GM12864 (cell line): Measurements from ENCODE around the gene IDH1.

ENCODE experiments used
- DNase-seq: peaks from one replicate; pipeline ENCODE4 v3.0.0-alpha.2; 2011; ENCODE audit warnings: low read depth
- H3K4me3 ChIP-seq: 2 replicates; pipeline ENCODE4 v1.5.1; 2011; ENCODE audit warnings: mild to moderate bottlenecking, low read depth, low read length, control low read depth
- TF ChIP-seq, protein P1 (sequence below): IDR thresholded peaks from 2 replicates; pipeline ENCODE4 v1.5.1; 2011; ENCODE audit warnings: low read depth, mild to moderate bottlenecking, moderate library complexity, low read length, control low read depth, inconsistent platforms; ENCODE audit errors: missing control alignments

The IDH1 gene

DNA sequence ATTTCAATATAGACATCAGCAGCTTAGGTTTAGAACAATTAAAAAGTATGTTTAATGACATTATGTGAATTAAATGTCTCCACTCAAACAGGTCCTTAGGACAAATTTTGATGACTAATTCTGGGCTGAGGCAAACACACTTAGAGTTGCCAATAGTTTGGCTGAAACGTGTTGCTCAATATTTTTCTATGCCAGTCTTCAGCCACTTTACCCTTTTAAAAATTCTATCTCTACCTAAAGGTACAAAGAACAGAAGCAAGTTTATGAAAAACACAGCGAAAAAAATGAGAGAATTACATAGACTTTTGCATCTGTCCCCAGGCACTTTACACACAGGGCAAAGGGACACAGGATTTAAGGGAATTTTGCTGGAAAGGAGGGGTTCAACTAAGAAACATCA is 4.5 kb downstream of the IDH1 start:
- H3K4me3 ChIP-seq = no peak overlapping the region
- no peak for DNase-seq
- TF ChIP-seq, protein P1, sequence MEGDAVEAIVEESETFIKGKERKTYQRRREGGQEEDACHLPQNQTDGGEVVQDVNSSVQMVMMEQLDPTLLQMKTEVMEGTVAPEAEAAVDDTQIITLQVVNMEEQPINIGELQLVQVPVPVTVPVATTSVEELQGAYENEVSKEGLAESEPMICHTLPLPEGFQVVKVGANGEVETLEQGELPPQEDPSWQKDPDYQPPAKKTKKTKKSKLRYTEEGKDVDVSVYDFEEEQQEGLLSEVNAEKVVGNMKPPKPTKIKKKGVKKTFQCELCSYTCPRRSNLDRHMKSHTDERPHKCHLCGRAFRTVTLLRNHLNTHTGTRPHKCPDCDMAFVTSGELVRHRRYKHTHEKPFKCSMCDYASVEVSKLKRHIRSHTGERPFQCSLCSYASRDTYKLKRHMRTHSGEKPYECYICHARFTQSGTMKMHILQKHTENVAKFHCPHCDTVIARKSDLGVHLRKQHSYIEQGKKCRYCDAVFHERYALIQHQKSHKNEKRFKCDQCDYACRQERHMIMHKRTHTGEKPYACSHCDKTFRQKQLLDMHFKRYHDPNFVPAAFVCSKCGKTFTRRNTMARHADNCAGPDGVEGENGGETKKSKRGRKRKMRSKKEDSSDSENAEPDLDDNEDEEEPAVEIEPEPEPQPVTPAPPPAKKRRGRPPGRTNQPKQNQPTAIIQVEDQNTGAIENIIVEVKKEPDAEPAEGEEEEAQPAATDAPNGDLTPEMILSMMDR = no peak

DNA sequence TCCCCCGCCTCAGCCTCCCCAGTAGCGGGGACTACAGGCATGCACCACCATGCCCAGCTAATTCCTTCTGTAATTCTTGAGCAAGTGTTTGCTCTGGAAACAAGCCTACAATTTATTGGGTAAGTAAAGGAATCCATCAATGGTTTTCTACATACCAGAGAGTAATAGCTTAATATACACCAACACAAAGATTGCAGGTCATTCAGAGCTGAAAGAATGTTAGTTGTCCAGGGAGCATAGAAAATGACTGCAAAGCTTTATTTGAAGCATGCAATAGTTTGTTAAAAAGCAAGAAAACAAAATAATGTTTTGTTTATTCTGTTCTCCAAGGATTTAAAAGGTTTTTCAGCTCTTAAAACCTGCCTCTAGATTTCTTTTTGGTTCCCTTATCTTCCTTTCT is 5.6 kb downstream of the IDH1 start:
- H3K4me3 ChIP-seq = no peak overlapping the region
- TF ChIP-seq, protein P1 = no peak
- DNase-seq = no peak

DNA sequence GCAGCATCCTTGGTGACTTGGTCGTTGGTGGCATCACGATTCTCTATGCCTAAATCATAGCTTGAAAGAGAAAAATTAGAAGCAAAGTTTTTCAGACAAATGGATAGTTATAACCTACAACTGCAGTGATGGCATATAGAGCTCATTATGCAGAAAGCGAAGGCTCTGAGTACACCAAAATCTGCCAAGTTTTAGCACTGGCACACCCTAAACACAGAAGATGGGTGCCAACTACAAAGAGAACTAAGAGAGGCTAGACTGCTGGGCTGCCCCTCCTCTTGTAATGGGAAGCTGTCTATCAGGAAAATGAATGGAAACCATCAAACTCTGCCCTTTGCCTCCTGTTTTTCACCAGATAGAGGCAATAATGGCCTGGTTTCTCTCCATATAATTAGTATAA is 6.3 kb downstream of the IDH1 start:
- no peak for DNase-seq
- TF ChIP-seq, protein P1 = no peak
- H3K4me3 ChIP-seq = no peak overlapping the region

DNA sequence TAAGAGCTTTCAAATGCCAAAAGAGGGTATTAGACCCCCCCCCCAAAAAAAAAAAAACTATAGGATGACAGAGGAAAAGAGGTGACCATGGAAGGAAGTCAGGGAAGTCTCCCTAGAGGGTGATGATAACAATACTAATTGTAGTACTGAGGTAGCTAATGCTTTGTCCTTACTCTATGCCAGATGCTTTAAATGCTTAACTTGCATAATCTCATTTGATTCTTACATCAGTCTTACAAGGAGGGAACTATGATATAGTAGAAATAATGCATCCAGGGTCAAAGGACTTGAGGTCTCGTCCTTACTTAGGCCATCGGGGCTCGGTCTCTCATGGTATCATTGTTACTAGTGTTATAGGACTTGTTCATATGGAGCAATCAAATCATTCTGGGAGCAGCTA is 9.1 kb downstream of the IDH1 start:
- DNase-seq = no peak
- TF ChIP-seq, protein P1 = no peak
- H3K4me3 ChIP-seq = no peak overlapping the region

DNA sequence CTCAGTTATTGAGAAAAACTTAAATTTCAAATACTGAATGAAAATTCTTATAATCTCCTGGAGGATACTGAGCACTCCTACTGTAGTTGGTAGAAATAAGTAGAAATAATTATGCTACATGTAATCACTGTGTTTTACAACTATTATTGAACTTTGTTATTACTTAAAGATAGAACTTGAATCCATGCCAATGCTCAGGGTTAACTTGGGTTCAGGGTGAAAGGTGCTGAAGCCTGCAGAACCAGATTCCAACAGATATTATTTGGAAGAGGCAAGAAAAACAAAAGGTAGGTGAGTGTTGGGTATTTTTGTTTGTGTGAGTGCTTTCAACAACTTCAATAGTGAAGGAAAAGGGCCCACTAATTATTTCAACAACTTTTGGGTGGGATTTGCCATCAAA is 10.4 kb downstream of the IDH1 start:
- no peak overlapping the region for H3K4me3 ChIP-seq
- DNase-seq = no peak
- TF ChIP-seq, protein P1 = no peak

DNA sequence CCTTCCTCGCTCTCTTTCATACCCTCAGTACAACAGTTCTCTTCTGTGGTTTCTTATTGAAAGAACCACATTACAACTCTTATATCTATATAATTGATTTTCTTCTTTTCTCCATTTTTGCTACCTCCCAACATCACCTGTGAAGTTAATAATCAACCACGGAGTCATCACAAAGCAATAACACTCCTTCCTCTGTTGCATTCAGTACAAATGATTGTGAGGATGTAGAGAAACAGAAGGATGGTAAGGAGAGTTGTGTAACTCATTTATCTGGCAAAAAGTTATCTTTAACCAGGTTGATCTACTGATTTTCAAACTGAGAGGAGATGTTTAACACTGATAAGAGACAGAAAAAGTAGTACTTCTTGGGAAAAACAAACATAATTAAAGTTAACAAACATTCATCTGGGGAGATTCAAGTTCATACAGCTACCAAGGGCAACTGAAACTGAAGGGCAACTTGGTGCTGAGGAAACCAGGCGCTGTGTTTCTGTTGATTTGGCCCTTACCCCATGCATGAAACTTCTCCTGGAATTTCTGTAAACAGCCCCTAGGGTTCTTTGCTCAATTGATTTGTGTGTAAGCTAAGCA is 14.2 kb downstream of the IDH1 start:
- no peak overlapping the region for H3K4me3 ChIP-seq
- TF ChIP-seq, protein P1 = no peak
- no peak for DNase-seq

DNA sequence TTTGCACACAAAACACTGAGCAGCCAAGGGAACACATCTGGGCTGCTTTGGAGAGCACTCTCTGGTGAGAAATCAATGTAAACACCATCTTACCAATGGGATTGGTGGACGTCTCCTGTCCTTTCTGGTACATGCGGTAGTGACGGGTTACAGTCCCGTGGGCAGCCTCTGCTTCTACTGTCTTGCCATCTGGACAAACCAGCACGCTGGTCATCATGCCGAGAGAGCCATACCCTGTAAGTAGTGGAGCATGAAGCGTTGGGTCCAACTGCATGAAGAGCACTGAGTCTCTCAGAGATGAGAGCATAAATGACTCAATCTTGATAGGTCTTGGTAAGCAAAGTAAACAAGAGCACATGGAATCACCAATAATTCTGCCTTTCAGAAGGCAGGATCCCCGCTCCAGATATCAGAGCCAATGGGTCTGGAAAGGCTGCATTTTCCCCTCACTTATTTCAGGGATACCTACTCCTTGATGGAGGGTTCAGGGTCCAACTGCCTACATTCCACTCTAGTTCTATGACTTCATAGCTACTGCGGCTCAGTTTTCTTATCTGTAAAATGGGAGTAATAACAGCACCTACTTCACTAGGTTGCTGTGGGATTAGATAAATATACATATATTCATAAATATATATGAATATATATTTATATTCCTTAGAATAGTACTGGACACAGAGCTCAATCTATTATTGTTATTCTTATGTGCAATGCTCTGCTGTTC is 14.9 kb downstream of the IDH1 start:
- H3K4me3 ChIP-seq = no peak overlapping the region
- DNase-seq = no peak
- TF ChIP-seq, protein P1 = no peak
